SK-N-SH (cell line): ENCODE data around the gene SLC1A7.

ENCODE experiments used
- CTCF ChIP-seq: fragments of 200-600 bp; sonication (generic); IDR thresholded peaks from 2 replicates; pipeline ENCODE4 v1.6.1; 2017; ENCODE audit warnings: antibody characterized with exemption, mild to moderate bottlenecking, moderate library complexity
- EP300 ChIP-seq, 2 experiments: IDR thresholded peaks; 2 replicates each; pipeline versions ENCODE4 v1.4.0 to v1.6.1; 2012; ENCODE audit warnings: borderline replicate concordance in 1 of 2, low read depth in 1 of 2, low read length in 1 of 2
- FOSL2 ChIP-seq: IDR thresholded peaks from 2 replicates; pipeline ENCODE4 v1.4.0; 2012; ENCODE audit warnings: low read depth, mild to moderate bottlenecking, moderate library complexity, borderline replicate concordance
- MAX ChIP-seq: IDR thresholded peaks from 2 replicates; pipeline ENCODE4 v1.4.0; 2012; ENCODE audit warnings: low read depth
- MXI1 ChIP-seq: IDR thresholded peaks from 2 replicates; pipeline ENCODE4 v1.6.1; 2012; ENCODE audit warnings: mild to moderate bottlenecking, low read depth, low read length, improper control_type of control experiment
- POLR2AphosphoS5 ChIP-seq: IDR thresholded peaks from 2 replicates; pipeline ENCODE4 v1.6.1; 2012; ENCODE audit warnings: low read depth, low read length
- RAD21 ChIP-seq: IDR thresholded peaks from 2 replicates; pipeline ENCODE4 v1.6.1; 2012; ENCODE audit warnings: mild to moderate bottlenecking, low read length
- SMC3 ChIP-seq: IDR thresholded peaks from 2 replicates; pipeline ENCODE4 v1.6.1; 2012; ENCODE audit warnings: low read depth, low read length, improper control_type of control experiment
- USF2 ChIP-seq: fragments of 150-350 bp; IDR thresholded peaks from 2 replicates; pipeline ENCODE4 v1.6.1; 2017; ENCODE audit warnings: antibody characterized with exemption, low read length, low read depth, borderline replicate concordance
- ZBTB33 ChIP-seq: IDR thresholded peaks from 2 replicates; pipeline ENCODE4 v1.4.0; 2012; ENCODE audit warnings: low read depth, borderline replicate concordance

GRCh38 chr1:53153752-53154151, 11.3 kb upstream of the SLC1A7 start:
- TF ChIP-seq CTCF (no peak), MAX (no peak), ZBTB33 (no peak), SMC3 (no peak), EP300 (IDR thresholded peaks at IDR 0.05; ENCODE audit: borderline replicate concordance in 1 of 2, low read depth in 1 of 2, low read length in 1 of 2) (no peak), MXI1 (no peak), USF2 (no peak), POLR2AphosphoS5 (no peak), FOSL2 (no peak), RAD21 (no peak)
